Karpas-422 (cell line): ENCODE measurements around the gene HEXIM1. TPM values are rescaled to one million over a fixed set of nuclear protein-coding genes. Genes with fewer than 3 reads are reported as not detected.

Experiments
- DNase-seq: peaks from one replicate; pipeline ENCODE4 v3.0.0-alpha.2; 2015
- H2AFZ ChIP-seq: fragments of 200-600 bp; sonication (generic); 2 replicates; pipeline ENCODE4 v1.6.1; 2014; ENCODE audit warnings: antibody characterized with exemption, low read length, mixed read lengths
- H3K27ac ChIP-seq: fragments of 200-600 bp; sonication (generic); 2 replicates; pipeline ENCODE4 v1.5.1; 2014; ENCODE audit warnings: mild to moderate bottlenecking, low read length, moderate library complexity
- H3K27me3 ChIP-seq: fragments of 200-600 bp; sonication (generic); 2 replicates; pipeline ENCODE4 v1.6.1; 2014; ENCODE audit warnings: low read length, mixed read lengths
- H3K36me3 ChIP-seq: fragments of 200-600 bp; sonication (generic); 2 replicates; pipeline ENCODE4 v1.6.1; 2014; ENCODE audit warnings: low read length, mixed read lengths; ENCODE audit not compliant: insufficient read depth
- H3K4me1 ChIP-seq: fragments of 200-600 bp; sonication (generic); 2 replicates; pipeline ENCODE4 v1.6.1; 2014; ENCODE audit warnings: mild to moderate bottlenecking, low read length, mixed read lengths
- H3K4me2 ChIP-seq: fragments of 200-600 bp; sonication (generic); 2 replicates; pipeline ENCODE4 v1.6.1; 2014; ENCODE audit warnings: low read length, low read depth, mild to moderate bottlenecking; ENCODE audit not compliant: poor library complexity, severe bottlenecking
- H3K4me3 ChIP-seq: fragments of 200-600 bp; sonication (generic); 2 replicates; pipeline ENCODE4 v1.5.1; 2014; ENCODE audit warnings: mild to moderate bottlenecking, antibody characterized with exemption, low read length, mixed read lengths
- H3K79me2 ChIP-seq: fragments of 200-600 bp; sonication (generic); 2 replicates; pipeline ENCODE4 v1.6.1; 2014; ENCODE audit warnings: mild to moderate bottlenecking, low read length, mixed read lengths
- H3K9ac ChIP-seq: fragments of 200-600 bp; sonication (generic); 2 replicates; pipeline ENCODE4 v1.6.0; 2014; ENCODE audit warnings: low read length
- H3K9me2 ChIP-seq: fragments of 200-600 bp; sonication (generic), shearing (Covaris generic); replicated peaks from 2 replicates; pipeline ENCODE4 v1.6.0; 2014; ENCODE audit warnings: mild to moderate bottlenecking, low read length, moderate library complexity; ENCODE audit not compliant: insufficient read depth
- H3K9me3 ChIP-seq: fragments of 300-700, 200-600 bp; sonication (generic); 2 replicates; pipeline ENCODE4 v1.6.1; 2014; ENCODE audit warnings: low read length, mixed read lengths
- H4K20me1 ChIP-seq: fragments of 200-600 bp; sonication (generic); 2 replicates; pipeline ENCODE4 v1.6.1; 2014; ENCODE audit warnings: mild to moderate bottlenecking, antibody characterized with exemption, low read length, low read depth; ENCODE audit not compliant: insufficient read depth
- total RNA-seq: library from RNA; depleted of rRNA; stranded (reverse); fragments of >200 nt; shearing (Covaris generic); gene quantifications from 2 replicates; pipeline ENCODE4 v1.2.3, GENCODE V29; 2014; ENCODE audit warnings: low replicate concordance

HEXIM1 gene
- total RNA-seq, 1 experiment from 2014 or later, result 3.5 TPM

GRCh38 chr17:45116434-45117016 is 31.8 kb upstream of the HEXIM1 start:
- Histone ChIP-seq H3K9ac (no peak overlapping the region), H3K4me3 (no peak overlapping the region), H3K4me1 (peaks cover 6% of the 10 kb centered on the region), H4K20me1 (0 out of 2 replicates have a peak, but pooled peaks cover 2% of the 10 kb centered on the region), H3K9me3 (no peaks in the 10 kb centered on the region), H3K4me2 (no peak overlapping the region), H3K27me3 (no peaks in the 10 kb centered on the region), H3K36me3 (no peaks in the 10 kb centered on the region), H3K79me2 (no peaks in the 10 kb centered on the region), H3K9me2 (no peaks in the 10 kb centered on the region), H2AFZ (no peak overlapping the region), H3K27ac (no peak overlapping the region)
- DNase-seq, result no peak

- Histone ChIP-seq H4K20me1 (no peaks in the 10 kb centered on the region), H2AFZ (no peak overlapping the region), H3K27me3 (no peaks in the 10 kb centered on the region), H3K36me3 (no peaks in the 10 kb centered on the region), H3K4me2 (no peak overlapping the region), H3K9ac (no peak overlapping the region), H3K4me1 (no peaks in the 10 kb centered on the region), H3K9me3 (no peaks in the 10 kb centered on the region), H3K9me2 (no peaks in the 10 kb centered on the region), H3K79me2 (no peaks in the 10 kb centered on the region), H3K27ac (no peak overlapping the region), H3K4me3 (no peak overlapping the region)
- no peak for DNase-seq
These were observed 30.9 kb upstream of the HEXIM1 start for GRCh38 chr17:45117334-45117733.

- no peaks in the 10 kb centered on the region for H4K20me1 ChIP-seq
- no peak overlapping the region for H3K4me3 ChIP-seq
- H3K27me3 ChIP-seq, result no peaks in the 10 kb centered on the region
- H3K9me2 ChIP-seq, result no peaks in the 10 kb centered on the region
- DNase-seq, result no peak
- no peak overlapping the region for H3K27ac ChIP-seq
- H3K4me2 ChIP-seq, result no peak overlapping the region
- H3K9me3 ChIP-seq, result no peaks in the 10 kb centered on the region
- H3K36me3 ChIP-seq, result no peaks in the 10 kb centered on the region
- H3K79me2 ChIP-seq, result no peaks in the 10 kb centered on the region
- no peaks in the 10 kb centered on the region for H3K4me1 ChIP-seq
- no peak overlapping the region for H2AFZ ChIP-seq
- no peak overlapping the region for H3K9ac ChIP-seq
These were observed 30.2 kb upstream of the HEXIM1 start for GRCh38 chr17:45117848-45118646.

GRCh38 chr17:45118691-45119090 is 29.6 kb upstream of the HEXIM1 start:
- Histone ChIP-seq H3K27ac (no peak overlapping the region), H4K20me1 (no peaks in the 10 kb centered on the region), H3K9ac (no peak overlapping the region), H3K4me3 (no peak overlapping the region), H3K36me3 (no peaks in the 10 kb centered on the region), H3K27me3 (no peaks in the 10 kb centered on the region), H3K4me2 (no peak overlapping the region), H3K9me2 (no peaks in the 10 kb centered on the region), H2AFZ (no peak overlapping the region), H3K4me1 (no peaks in the 10 kb centered on the region), H3K79me2 (no peaks in the 10 kb centered on the region), H3K9me3 (no peaks in the 10 kb centered on the region)
- no peak for DNase-seq

GRCh38 chr17:45119964-45120363 is 28.3 kb upstream of the HEXIM1 start:
- no peak overlapping the region for H2AFZ ChIP-seq
- peaks cover 4% of the 10 kb centered on the region; the same call in 1 of the 2 replicates for H3K4me1 ChIP-seq
- no peaks in the 10 kb centered on the region for H3K27me3 ChIP-seq
- no peak overlapping the region for H3K4me3 ChIP-seq
- no peak for DNase-seq
- H3K9me3 ChIP-seq, result no peaks in the 10 kb centered on the region
- H3K9me2 ChIP-seq, result no peaks in the 10 kb centered on the region
- H4K20me1 ChIP-seq, result no peaks in the 10 kb centered on the region
- no peak overlapping the region for H3K4me2 ChIP-seq
- no peak overlapping the region for H3K27ac ChIP-seq
- H3K9ac ChIP-seq, result no peak overlapping the region
- no peaks in the 10 kb centered on the region for H3K79me2 ChIP-seq
- H3K36me3 ChIP-seq, result no peaks in the 10 kb centered on the region

GRCh38 chr17:45120558-45120957 is 27.7 kb upstream of the HEXIM1 start:
- no peak for DNase-seq
- Histone ChIP-seq H3K27ac (no peak overlapping the region), H3K9me2 (no peaks in the 10 kb centered on the region), H3K27me3 (no peaks in the 10 kb centered on the region), H3K4me1 (peaks cover 4% of the 10 kb centered on the region; the same call in 1 of the 2 replicates), H2AFZ (no peak overlapping the region), H3K4me3 (no peak overlapping the region), H4K20me1 (no peaks in the 10 kb centered on the region), H3K4me2 (no peak overlapping the region), H3K9me3 (no peaks in the 10 kb centered on the region), H3K9ac (no peak overlapping the region), H3K79me2 (no peaks in the 10 kb centered on the region), H3K36me3 (no peaks in the 10 kb centered on the region)

GRCh38 chr17:45121055-45121454 is 27.2 kb upstream of the HEXIM1 start:
- Histone ChIP-seq H2AFZ (no peak overlapping the region), H3K9me2 (no peaks in the 10 kb centered on the region), H3K27ac (no peak overlapping the region), H3K4me2 (no peak overlapping the region), H3K4me3 (no peak overlapping the region), H4K20me1 (no peaks in the 10 kb centered on the region), H3K36me3 (no peaks in the 10 kb centered on the region), H3K79me2 (no peaks in the 10 kb centered on the region), H3K9me3 (no peaks in the 10 kb centered on the region), H3K4me1 (peaks cover 4% of the 10 kb centered on the region; the same call in 1 of the 2 replicates), H3K27me3 (no peaks in the 10 kb centered on the region), H3K9ac (no peak overlapping the region)
- DNase-seq, result no peak

- no peak for DNase-seq
- Histone ChIP-seq H3K27ac (no peak overlapping the region), H3K36me3 (no peaks in the 10 kb centered on the region), H3K4me2 (no peak overlapping the region), H2AFZ (no peak overlapping the region), H3K9ac (no peak overlapping the region), H3K27me3 (no peaks in the 10 kb centered on the region), H3K9me2 (no peaks in the 10 kb centered on the region), H3K4me3 (no peak overlapping the region), H3K79me2 (no peaks in the 10 kb centered on the region), H4K20me1 (no peaks in the 10 kb centered on the region), H3K4me1 (peaks cover 4% of the 10 kb centered on the region; the same call in 1 of the 2 replicates), H3K9me3 (no peaks in the 10 kb centered on the region)
These were observed 25.1 kb upstream of the HEXIM1 start for GRCh38 chr17:45123076-45123770.
